ENCODE results near the gene KNDC1.

DNA sequence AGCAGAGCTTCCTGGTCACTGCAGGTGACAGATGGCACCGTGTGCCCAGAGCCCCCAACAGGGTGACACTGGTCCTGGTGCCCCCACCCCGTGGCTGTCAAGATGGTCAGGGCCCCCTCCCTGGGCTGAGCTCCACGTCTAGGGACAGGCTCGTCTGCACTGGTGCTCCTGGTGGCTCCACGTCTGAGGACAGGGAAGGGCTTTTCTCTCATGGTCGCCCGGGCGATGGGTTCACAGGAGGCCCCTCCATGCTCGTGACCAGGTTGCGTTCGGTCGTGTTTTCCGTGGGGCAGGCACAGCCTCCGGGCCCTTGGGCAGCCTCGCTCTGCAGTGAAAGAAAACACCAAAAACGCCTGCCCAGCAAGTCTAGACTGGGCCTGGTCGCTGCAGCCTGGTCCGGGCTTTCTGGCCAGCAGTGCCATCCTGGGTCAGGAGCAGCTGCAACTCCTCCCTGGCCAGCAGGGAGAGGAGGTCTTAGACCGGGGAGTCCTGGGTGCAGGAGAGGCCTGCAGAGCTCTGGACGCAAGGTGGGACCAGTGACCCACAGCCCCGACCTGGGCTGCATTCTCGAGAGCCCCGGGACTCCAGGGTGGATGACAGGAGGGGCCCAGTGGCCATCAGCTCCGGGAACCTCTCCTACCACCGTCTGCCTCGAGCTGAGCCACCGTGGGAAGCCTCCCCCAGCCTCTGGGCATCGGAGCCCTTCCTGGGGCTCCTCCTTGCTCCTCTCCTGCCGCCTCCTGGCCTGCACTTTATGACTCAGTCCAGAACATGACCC is 42.1 kb downstream of the KNDC1 start:
- TF ChIP-seq, protein P1, sequence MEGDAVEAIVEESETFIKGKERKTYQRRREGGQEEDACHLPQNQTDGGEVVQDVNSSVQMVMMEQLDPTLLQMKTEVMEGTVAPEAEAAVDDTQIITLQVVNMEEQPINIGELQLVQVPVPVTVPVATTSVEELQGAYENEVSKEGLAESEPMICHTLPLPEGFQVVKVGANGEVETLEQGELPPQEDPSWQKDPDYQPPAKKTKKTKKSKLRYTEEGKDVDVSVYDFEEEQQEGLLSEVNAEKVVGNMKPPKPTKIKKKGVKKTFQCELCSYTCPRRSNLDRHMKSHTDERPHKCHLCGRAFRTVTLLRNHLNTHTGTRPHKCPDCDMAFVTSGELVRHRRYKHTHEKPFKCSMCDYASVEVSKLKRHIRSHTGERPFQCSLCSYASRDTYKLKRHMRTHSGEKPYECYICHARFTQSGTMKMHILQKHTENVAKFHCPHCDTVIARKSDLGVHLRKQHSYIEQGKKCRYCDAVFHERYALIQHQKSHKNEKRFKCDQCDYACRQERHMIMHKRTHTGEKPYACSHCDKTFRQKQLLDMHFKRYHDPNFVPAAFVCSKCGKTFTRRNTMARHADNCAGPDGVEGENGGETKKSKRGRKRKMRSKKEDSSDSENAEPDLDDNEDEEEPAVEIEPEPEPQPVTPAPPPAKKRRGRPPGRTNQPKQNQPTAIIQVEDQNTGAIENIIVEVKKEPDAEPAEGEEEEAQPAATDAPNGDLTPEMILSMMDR (IDR thresholded peaks at IDR 0.05): no peak
- TF ChIP-seq EZH2 (IDR thresholded peaks at IDR 0.05; ENCODE audit: borderline replicate concordance, insufficient read depth, low read depth, low read length, poor library complexity, severe bottlenecking): no peak
